ENCODE results near the gene ADPRM. TPM values are rescaled to one million over a fixed set of nuclear protein-coding genes. Genes with fewer than 3 reads are reported as not detected.

The ADPRM gene
- total and polyA plus RNA-seq, 11 donors: 2.1 to 7.2 (median 4.2) TPM

GRCh38 chr17:10657879-10658278 is 39.5 kb upstream of the ADPRM start:
- Histone ChIP-seq H3K4me1 (peaks cover 0 to 5% (median 0%) of the 10 kb centered on the region in 12 donors), H3K4me3 (no peak overlapping the region), H3K27me3 (no peaks in the 10 kb centered on the region), H3K36me3 (peaks cover 0 to 6% (median 0%) of the 10 kb centered on the region in 9 donors), H3K27ac (no peak overlapping the region), H3K9me3 (no peaks in the 10 kb centered on the region)
- DNase-seq: no peak
- 84 to 87% (median 85%) methylated on average over 10 of the region's 10 CpGs for WGBS, 4 donors
- no peak for ATAC-seq
- intact Hi-C loops (cut with DNase I): no loop called here
- TF ChIP-seq CTCF (IDR thresholded peaks at IDR 0.05): no peak
- TF ChIP-seq POLR2A (IDR thresholded peaks at IDR 0.05): no peak

GRCh38 chr17:10661437-10661836 is 36.0 kb upstream of the ADPRM start:
- no peaks in the 10 kb centered on the region for H3K9me3 ChIP-seq
- H3K4me3 ChIP-seq: no peak overlapping the region
- H3K27me3 ChIP-seq: no peaks in the 10 kb centered on the region
- peaks cover 0 to 6% (median 0%) of the 10 kb centered on the region in 9 donors for H3K36me3 ChIP-seq
- 89 to 90% (median 89%) methylated on average over 10 of the region's 10 CpGs for WGBS, 4 donors
- TF ChIP-seq POLR2A (IDR thresholded peaks at IDR 0.05): no peak
- no peak for TF ChIP-seq CTCF (IDR thresholded peaks at IDR 0.05)
- DNase-seq (no peak), ATAC-seq (no peak)
- intact Hi-C loops (cut with DNase I): no loop called here
- no peaks in the 10 kb centered on the region for H3K4me1 ChIP-seq
- H3K27ac ChIP-seq: no peak overlapping the region

GRCh38 chr17:10663231-10663630 is 34.2 kb upstream of the ADPRM start:
- Histone ChIP-seq H3K27me3 (no peaks in the 10 kb centered on the region), H3K4me1 (no peaks in the 10 kb centered on the region), H3K4me3 (no peak overlapping the region), H3K36me3 (peaks cover 0 to 6% (median 0%) of the 10 kb centered on the region in 9 donors), H3K9me3 (no peaks in the 10 kb centered on the region), H3K27ac (no peak overlapping the region)
- no peak for ATAC-seq
- no peak for DNase-seq
- whole genome bisulfite sequencing, 4 donors: 88 to 93% (median 91%) methylated on average over 6 of the region's 6 CpGs
- intact Hi-C loops (cut with DNase I): no loop called here
- TF ChIP-seq POLR2A (IDR thresholded peaks at IDR 0.05) (no peak), CTCF (IDR thresholded peaks at IDR 0.05) (no peak)

GRCh38 chr17:10664571-10664970 is 32.8 kb upstream of the ADPRM start:
- 82 to 91% (median 84%) methylated on average over 9 of the region's 9 CpGs for WGBS, 4 donors
- no peaks in the 10 kb centered on the region for H3K27me3 ChIP-seq
- TF ChIP-seq POLR2A (IDR thresholded peaks at IDR 0.05) (no peak), CTCF (IDR thresholded peaks at IDR 0.05) (no peak)
- no peaks in the 10 kb centered on the region for H3K9me3 ChIP-seq
- H3K36me3 ChIP-seq: peaks cover 0 to 3% (median 0%) of the 10 kb centered on the region in 9 donors
- ATAC-seq (no peak), DNase-seq (no peak)
- intact Hi-C loops (cut with DNase I): no loop called here
- H3K27ac ChIP-seq: no peak overlapping the region
- no peak overlapping the region for H3K4me3 ChIP-seq
- no peaks in the 10 kb centered on the region for H3K4me1 ChIP-seq

Data from heart left ventricle (tissue), 16 donors.